ENCODE results near the gene SMYD5. TPM values are rescaled to one million over a fixed set of nuclear protein-coding genes. Genes with fewer than 3 reads are reported as not detected.

The SMYD5 gene
- total RNA-seq, 1 experiment from 2014 or later: 49.4 TPM

GRCh38 chr2:73205611-73206010 is 8.4 kb upstream of the SMYD5 start:
- Histone ChIP-seq H3K27ac (ENCODE audit: low read length) (no peak overlapping the region), H3K9me3 (ENCODE audit: low read length) (no peaks in the 10 kb centered on the region), H3K9me2 (replicated peaks; ENCODE audit: low read length) (no peaks in the 10 kb centered on the region), H3K4me3 (ENCODE audit: low read length) (no peak overlapping the region), H4K20me1 (ENCODE audit: low read length) (no peaks in the 10 kb centered on the region), H3K9ac (ENCODE audit: low read length) (no peak overlapping the region), H3K4me1 (ENCODE audit: insufficient read depth, low read length) (peaks cover 3% of the 10 kb centered on the region; the same call in 1 of the 2 replicates), H3K4me2 (ENCODE audit: low read length) (no peak overlapping the region), H3K27me3 (ENCODE audit: low read length) (peaks cover 36% of the 10 kb centered on the region), H2AFZ (ENCODE audit: low read length) (no peak overlapping the region), H3F3A (ENCODE audit: low read length, unreplicated experiment) (no peaks in the 10 kb centered on the region), H3K36me3 (ENCODE audit: low read depth, low read length) (no peaks in the 10 kb centered on the region), H3K79me2 (ENCODE audit: low read length) (no peaks in the 10 kb centered on the region)
- ChIA-PET POLR2A (ENCODE audit: unreplicated experiment) (no interaction called here), CTCF (no interaction called here)
- TF ChIP-seq EZH2 (IDR thresholded peaks at IDR 0.05; ENCODE audit: low read length, unreplicated experiment) (no peak), EZH2phosphoT487 (IDR thresholded peaks at IDR 0.05; ENCODE audit: borderline replicate concordance, low read length) (no peak)
- TF ChIP-seq, protein P1, sequence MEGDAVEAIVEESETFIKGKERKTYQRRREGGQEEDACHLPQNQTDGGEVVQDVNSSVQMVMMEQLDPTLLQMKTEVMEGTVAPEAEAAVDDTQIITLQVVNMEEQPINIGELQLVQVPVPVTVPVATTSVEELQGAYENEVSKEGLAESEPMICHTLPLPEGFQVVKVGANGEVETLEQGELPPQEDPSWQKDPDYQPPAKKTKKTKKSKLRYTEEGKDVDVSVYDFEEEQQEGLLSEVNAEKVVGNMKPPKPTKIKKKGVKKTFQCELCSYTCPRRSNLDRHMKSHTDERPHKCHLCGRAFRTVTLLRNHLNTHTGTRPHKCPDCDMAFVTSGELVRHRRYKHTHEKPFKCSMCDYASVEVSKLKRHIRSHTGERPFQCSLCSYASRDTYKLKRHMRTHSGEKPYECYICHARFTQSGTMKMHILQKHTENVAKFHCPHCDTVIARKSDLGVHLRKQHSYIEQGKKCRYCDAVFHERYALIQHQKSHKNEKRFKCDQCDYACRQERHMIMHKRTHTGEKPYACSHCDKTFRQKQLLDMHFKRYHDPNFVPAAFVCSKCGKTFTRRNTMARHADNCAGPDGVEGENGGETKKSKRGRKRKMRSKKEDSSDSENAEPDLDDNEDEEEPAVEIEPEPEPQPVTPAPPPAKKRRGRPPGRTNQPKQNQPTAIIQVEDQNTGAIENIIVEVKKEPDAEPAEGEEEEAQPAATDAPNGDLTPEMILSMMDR (conservative IDR thresholded peaks at IDR 0.05; ENCODE audit: low read depth, low read length): no peak
- DNase-seq (no peak), ATAC-seq (no peak)
- intact Hi-C loops (cut with micrococcal nuclease): no loop called here
- BruUV-seq (replicated peaks): no TSS peak

- CTCF ChIA-PET: no interaction called here
- ATAC-seq (no peak), DNase-seq (no peak)
- H3K9ac ChIP-seq (ENCODE audit: low read length): no peak overlapping the region
- H2AFZ ChIP-seq (ENCODE audit: low read length): no peak overlapping the region
- no peaks in the 10 kb centered on the region for H3K9me2 ChIP-seq (replicated peaks; ENCODE audit: low read length)
- H3K9me3 ChIP-seq (ENCODE audit: low read length): no peaks in the 10 kb centered on the region
- intact Hi-C loops (cut with micrococcal nuclease): no loop called here
- H4K20me1 ChIP-seq (ENCODE audit: low read length): no peaks in the 10 kb centered on the region
- H3K27ac ChIP-seq (ENCODE audit: low read length): no peak overlapping the region
- POLR2A ChIA-PET (ENCODE audit: unreplicated experiment): interaction anchor here (0.7 kb wide), 1 partner anchor 17 kb away, joined by 24 read pairs; no protein-coding TSS in a partner anchor
- no peaks in the 10 kb centered on the region for H3K4me1 ChIP-seq (ENCODE audit: insufficient read depth, low read length)
- H3K4me2 ChIP-seq (ENCODE audit: low read length): no peak overlapping the region
- H3K27me3 ChIP-seq (ENCODE audit: low read length): peaks cover 14% of the 10 kb centered on the region
- no TSS peak for BruUV-seq (replicated peaks)
- no peak overlapping the region for H3K4me3 ChIP-seq (ENCODE audit: low read length)
- no peaks in the 10 kb centered on the region for H3F3A ChIP-seq (ENCODE audit: low read length, unreplicated experiment)
- no peaks in the 10 kb centered on the region for H3K36me3 ChIP-seq (ENCODE audit: low read depth, low read length)
- no peaks in the 10 kb centered on the region for H3K79me2 ChIP-seq (ENCODE audit: low read length)
- TF ChIP-seq EZH2phosphoT487 (IDR thresholded peaks at IDR 0.05; ENCODE audit: borderline replicate concordance, low read length): no peak
- TF ChIP-seq, protein P1 (conservative IDR thresholded peaks at IDR 0.05; ENCODE audit: low read depth, low read length): no peak
- no peak for TF ChIP-seq EZH2 (IDR thresholded peaks at IDR 0.05; ENCODE audit: low read length, unreplicated experiment)
Observed at GRCh38 chr2:73208258-73208657, 5.8 kb upstream of the SMYD5 start.

- peaks cover 4% of the 10 kb centered on the region; the same call in 1 of the 2 replicates for H3K27me3 ChIP-seq (ENCODE audit: low read length)
- H2AFZ ChIP-seq (ENCODE audit: low read length): no peak overlapping the region
- no peak overlapping the region for H3K4me2 ChIP-seq (ENCODE audit: low read length)
- H3K9me3 ChIP-seq (ENCODE audit: low read length): no peaks in the 10 kb centered on the region
- H3K79me2 ChIP-seq (ENCODE audit: low read length): peaks cover 7% of the 10 kb centered on the region
- no peaks in the 10 kb centered on the region for H3K9me2 ChIP-seq (replicated peaks; ENCODE audit: low read length)
- no peaks in the 10 kb centered on the region for H4K20me1 ChIP-seq (ENCODE audit: low read length)
- ChIA-PET POLR2A (ENCODE audit: unreplicated experiment) (no interaction called here), CTCF (no interaction called here)
- no peak overlapping the region for H3K4me3 ChIP-seq (ENCODE audit: low read length)
- H3K27ac ChIP-seq (ENCODE audit: low read length): no peak overlapping the region
- intact Hi-C loops (cut with micrococcal nuclease): no loop called here
- peaks cover 2% of the 10 kb centered on the region for H3K4me1 ChIP-seq (ENCODE audit: insufficient read depth, low read length)
- DNase-seq: no peak
- no peak overlapping the region for H3K9ac ChIP-seq (ENCODE audit: low read length)
- BruUV-seq (replicated peaks): no TSS peak
- no peaks in the 10 kb centered on the region for H3F3A ChIP-seq (ENCODE audit: low read length, unreplicated experiment)
- TF ChIP-seq EZH2phosphoT487 (IDR thresholded peaks at IDR 0.05; ENCODE audit: borderline replicate concordance, low read length): no peak
- TF ChIP-seq, protein P1 (conservative IDR thresholded peaks at IDR 0.05; ENCODE audit: low read depth, low read length): no peak
- TF ChIP-seq EZH2 (IDR thresholded peaks at IDR 0.05; ENCODE audit: low read length, unreplicated experiment): no peak
- ATAC-seq: no peak
- no peaks in the 10 kb centered on the region for H3K36me3 ChIP-seq (ENCODE audit: low read depth, low read length)
Observed at GRCh38 chr2:73210019-73210418, 4.0 kb upstream of the SMYD5 start.
